GM19099 (cell line): Measurements from ENCODE around the gene NAA16.

ENCODE experiments used
- POLR2A ChIP-seq: IDR thresholded peaks from 3 replicates; pipeline ENCODE4 v1.6.1; 2011; ENCODE audit warnings: low read depth; ENCODE audit not compliant: insufficient read length; ENCODE audit errors: extremely low read depth

NAA16 gene

DNA sequence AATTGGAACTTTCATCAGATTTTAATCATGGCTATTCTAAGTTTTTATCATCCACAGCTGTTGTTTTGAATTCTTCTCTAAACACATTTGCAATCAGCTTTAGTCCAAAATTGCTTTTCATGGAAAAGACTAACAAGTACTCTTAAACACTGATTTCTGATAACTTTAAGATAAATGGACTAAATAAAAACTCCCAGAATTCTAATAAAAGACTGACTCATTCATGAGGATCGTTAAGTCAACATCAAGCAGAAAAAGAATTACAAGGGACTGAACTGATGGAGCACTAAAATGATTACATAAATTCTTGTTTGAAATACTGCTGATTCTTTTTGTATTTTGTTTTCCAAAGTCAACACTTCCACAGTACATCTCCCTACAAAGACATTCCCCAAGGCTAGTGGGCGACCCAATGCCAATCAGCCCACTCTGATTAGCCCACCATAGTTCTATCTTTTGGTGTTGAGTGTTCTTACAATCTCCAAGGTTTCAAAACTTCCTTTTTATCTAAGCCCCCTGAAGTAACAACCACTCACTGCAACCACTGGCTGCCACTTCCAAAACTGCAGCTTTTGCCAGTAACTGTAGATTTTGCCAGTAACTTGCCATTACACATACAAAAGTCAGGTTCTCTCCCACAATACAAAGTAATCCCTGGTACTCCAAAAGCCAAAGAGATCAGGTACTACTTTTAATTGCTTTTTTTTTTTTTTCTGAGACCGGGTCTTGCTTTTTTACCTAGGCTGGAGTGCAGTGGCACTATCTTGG is 14.0 kb upstream of the NAA16 start:
- TF ChIP-seq POLR2A, result no peak

DNA sequence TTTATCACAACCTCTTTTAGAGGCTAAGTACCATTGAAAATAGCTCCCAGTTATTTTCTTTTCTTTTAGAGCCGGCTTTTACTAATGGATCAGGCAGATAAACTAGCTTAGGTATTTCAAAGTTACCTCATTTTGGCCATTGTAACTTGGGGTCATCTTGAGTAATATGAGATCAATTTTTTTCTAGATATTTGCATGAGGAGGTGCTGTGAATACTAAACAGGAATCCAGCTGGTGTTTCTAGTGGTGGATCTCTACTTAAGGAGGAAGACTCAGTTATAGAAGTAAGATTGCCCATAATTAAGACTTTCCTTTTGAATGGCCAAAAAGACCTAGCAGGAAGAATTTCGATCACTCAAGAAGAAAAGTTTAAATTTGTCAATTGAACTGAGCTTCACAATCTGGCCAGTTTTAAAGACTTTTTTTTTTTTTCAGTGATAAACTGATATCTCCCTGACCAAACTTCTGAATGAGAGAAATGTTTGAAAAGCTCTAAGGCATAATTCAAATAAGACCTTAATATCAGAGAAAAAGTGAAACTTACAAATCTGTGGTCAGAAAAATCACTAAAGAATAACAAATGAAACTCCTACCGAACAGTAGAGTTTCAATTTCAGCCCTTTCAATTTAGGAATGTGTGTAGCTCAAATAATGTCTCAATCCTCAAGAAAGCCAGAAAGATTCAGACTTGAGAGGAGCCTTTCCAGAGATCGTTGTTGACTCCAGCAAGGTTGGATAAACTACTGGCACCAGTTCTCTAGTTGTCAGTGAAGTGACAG is 11.6 kb upstream of the NAA16 start:
- TF ChIP-seq POLR2A, result no peak

DNA sequence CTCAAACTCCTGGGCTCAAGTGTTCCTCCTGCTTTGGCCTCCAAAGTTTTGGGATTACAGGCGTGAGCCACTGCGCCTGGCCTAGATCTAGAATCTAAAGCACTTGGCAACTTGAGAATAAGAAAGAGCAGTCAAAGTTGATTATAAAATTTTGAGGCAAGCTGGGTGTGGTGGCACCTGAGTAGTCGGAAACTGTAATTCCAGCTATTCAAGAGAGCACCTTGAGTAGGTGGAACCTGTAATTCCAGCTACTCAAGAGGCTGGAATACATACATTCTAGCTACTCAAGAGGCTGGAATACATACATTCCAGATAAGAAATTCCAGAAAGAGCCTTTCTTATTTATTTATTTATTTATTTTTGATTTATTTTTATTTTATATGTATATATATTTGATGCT is 8.3 kb upstream of the NAA16 start:
- no peak for TF ChIP-seq POLR2A

DNA sequence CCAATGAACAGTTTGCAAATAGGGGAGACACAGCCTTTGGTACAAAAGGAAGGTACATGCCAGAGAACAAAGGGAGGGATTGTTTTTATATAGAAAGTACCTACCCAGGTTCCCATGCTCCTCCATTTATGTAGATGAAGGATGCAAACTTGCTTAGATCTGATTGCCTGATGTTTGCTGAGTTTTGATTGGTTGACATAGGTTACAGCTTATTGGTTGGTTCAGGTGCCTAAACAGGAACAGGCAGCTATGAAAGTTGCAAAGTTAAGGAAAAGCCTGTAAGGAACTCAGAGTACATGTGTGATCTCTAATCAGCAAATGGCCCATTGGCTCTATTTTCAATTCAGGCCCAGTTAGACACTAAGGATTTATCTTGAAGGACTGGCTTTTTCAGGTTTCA is 6.5 kb upstream of the NAA16 start:
- TF ChIP-seq POLR2A, result no peak

DNA sequence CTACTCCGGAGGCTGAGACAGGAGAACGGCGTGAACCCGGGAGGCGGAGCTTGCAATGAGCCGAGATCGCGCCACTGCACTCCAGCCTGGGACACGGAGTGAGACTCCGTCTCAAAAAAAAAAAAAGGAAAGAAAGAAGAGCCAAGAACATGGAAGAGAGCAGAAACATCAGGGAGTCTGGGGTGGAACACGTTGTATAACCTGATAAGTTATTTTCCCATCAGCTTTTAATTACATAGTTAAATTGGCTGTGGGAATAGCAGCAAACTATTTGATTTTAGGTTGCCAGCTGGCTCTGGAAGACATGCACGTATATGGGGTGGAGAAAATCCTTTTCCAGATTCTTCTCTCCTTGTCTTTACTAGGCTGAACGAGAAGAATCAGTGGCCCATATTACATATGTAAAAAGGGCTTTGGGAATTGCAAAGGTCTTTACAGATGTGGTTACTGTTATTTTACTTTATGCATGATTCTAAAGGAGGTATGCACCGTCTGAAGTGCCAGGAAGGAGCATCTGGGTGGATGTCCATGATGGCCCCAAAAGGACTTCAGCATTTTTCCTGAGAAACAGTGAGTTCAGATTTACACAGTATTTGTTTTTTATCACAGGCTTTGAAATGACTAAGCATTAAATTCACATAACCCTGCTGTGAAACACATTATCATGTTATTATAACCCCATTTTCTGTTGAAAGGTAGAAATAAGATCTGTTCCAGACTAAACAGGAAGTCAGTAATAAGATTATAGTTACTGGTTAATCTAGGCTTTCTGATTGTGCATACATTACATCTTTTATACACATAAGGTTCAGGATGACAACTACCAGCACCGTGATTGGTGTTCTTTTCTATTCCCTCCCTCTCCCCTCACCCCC is 4.6 kb upstream of the NAA16 start:
- TF ChIP-seq POLR2A, result no peak

DNA sequence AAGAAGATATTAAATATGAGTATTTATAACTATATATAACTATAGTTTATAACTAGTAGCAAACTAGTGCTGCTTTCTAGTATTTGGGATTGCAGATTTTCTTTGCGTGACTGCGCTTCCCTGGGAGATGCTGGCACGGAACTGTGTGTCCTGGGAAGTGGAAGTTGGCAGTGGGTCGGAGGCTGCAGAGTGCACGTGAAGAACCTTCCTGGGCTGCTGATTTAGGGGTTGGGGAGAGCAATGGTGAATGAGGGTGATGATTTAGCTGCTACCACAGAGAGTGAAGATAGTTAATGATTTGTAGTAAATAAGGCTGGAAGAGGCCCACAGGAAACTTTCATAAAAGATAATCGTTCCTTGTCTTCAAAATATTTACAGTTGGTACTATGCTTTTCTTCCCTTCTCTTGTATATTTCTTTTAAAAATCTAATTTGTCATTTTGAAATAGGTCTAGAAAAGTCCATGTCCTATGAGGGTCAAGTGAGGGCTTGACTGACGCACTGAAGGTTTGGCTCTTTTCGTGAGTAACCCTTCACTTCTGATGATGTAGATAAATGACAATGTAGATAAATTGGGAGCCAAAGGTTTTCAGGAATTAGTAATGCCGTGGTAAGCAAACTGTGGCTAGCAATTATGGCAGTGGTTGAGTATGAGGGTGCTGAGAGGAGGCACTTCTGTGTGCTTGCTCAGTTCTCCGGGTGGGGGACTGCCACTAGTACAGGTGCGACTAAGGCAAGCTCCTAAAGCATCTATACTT is 3.0 kb upstream of the NAA16 start:
- TF ChIP-seq POLR2A, result no peak

DNA sequence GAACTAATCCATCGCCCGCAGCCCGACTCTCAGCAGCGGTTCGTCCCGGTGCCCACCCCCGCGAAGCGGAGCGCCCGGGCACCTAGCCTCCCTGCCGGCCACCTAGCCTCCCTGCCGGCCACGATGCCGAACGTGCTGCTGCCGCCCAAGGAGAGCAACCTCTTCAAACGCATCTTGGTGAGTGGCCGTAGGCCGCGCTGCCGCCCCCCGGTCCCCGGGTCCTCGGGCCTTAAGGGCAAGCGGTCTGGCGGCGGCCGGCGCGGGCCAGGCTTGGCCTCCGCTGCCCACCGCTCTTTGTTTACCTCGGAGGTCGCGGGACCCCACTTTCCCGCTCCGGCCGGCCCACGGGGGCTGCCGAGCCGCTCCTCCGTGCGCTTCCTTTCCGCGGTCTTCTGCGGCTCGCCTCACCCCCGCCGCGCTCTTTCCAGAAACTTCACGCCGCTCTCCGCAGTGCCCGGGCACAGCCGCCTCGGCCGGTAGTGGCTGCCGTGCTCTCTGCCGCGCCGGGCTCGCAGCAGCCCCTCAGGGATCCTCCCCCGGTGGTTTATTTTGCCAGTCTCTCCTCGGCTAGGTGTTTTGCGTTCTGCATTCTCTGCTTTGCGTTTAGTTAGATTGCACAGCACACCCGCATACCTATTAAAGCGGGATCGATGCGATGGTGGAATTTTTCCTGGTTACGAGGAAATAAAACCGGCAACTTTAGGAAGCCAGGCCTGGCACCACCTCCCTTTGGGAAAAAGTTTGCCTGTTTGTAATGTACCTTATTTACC is 524 bp downstream of the NAA16 start:
- no peak for TF ChIP-seq POLR2A

DNA sequence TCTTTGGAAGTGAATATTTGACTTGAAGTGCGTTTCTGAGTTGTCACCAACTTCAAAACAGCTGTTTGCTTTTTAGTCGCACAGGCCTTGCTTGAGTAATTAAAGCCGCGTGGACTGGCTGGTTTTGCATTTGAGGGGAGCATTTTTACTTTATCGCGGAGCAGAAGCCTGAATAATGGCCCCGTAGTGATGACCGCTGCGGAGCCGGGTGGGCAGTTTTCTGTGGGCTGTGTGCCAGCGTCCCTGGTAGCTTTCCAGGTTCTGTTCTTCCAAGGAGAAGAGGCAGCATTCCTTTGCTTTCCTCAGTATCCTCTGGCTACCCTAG is 1.1 kb downstream of the NAA16 start:
- TF ChIP-seq POLR2A, result no peak

DNA sequence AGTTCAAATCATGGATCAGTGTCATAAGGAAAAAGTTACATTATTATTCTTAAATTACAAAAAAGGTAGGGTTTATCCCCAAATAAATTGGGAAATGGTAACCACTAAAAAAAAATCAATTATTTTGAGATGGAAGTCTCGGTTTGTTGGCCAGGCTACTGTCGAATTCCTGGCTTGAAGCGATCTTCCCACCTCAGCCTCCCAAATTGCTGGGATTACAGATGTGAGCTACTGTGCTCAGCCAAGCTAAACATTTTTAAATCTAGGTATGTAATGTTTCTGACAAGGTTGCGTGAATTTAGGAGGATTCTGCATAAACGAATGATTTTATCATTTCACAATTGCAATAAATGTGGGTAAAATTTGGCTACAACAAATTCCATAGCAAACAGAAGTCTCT is 2.0 kb downstream of the NAA16 start:
- TF ChIP-seq POLR2A, result no peak

DNA sequence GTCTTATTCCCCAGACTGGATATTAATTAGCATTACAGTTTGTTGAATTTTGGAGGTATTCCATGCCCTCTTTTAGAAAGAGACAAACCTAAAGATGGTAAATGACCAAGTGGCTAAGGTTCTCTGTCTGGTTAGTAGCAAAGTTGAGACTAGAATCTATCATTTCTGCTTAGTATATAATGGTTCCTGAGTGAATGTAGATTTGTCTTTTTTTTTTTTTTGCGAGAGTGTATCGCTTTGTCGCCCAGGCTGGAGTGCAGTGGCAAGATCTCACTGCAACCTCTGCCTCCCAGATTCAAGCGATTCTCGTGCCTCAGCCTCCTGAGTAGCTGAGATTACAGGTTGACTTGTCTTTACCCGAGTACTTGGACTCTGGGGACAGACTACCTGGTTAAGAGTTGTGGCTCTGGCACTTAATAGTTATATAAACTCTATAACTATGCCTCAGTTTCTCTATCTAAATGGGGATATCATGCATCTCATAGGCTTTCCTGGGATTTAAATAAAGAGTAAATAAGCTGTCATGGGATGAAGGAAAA is 2.7 kb downstream of the NAA16 start:
- TF ChIP-seq POLR2A, result no peak

DNA sequence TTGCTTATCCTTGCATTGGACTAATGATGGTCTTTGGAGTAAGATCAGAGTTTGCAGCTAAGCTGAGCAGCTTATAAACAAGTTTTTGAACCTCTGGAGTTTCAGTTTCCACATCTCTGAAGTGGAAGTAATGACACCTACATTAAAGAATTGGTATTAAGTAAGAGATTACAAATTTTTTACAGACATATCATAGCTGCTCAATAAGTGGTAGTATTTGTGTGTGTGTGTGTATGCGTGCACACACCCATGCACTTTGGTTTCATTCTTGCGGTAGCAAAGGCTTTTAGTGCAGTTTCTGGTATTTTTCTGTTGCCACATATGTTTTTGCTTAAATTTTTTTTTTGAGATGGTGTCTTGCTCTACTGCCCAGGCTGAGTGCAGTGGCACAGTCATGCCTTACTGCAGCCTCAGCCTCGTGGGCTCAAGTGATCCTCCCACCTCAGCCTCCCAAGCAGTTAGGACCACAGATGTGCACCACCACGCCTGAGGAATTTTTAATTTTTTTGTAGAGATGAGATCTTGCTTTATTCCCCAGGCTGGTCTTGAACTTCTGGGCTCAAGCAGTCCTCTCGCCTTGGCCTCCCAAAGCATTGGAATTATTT is 4.5 kb downstream of the NAA16 start:
- TF ChIP-seq POLR2A, result no peak

DNA sequence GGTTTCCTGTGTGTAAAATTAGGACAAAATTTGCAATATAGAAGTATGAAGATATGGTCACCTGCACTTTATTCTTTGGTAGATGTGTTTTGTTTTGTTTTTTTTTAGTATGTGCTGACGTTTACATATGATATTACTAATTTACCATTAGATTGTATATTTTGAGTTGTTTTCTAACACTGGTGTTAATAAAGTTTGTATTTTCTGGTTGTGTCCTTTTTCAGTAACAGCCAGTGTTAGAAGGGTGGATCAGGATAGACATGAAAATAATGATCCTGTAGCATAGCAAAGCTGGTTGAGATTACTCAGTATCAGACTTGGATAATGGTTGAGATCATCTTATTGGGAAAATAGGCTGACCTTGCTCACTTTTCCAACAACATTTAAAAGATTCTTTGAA is 6.2 kb downstream of the NAA16 start:
- no peak for TF ChIP-seq POLR2A

DNA sequence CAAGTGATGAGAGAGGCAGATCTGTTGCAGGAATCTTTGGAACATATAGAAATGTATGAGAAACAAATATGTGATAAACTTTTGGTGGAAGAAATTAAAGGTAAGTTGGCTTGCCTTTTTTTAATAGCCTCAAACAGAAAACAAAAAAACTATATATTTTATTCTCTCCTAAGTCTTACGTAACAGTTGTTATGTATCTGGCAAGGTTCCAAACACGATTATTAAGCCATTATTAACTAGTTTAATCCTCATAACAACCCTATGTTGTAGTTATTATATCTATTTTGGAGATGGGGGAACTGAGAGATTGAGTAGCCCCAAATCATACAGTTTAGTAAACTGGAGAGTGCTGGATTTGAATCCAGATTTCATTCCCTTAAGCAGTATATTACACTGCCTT is 14.7 kb downstream of the NAA16 start:
- no peak for TF ChIP-seq POLR2A
